HG03439 (cell line): ENCODE results near the gene EHD4.

Experiments
- ATAC-seq: cut with Tn5 transposase; IDR thresholded peaks from one replicate; pipeline ENCODE4 v1.9.1; 2021; ENCODE audit warnings: mild to moderate bottlenecking, moderate library complexity; ENCODE audit not compliant: unreplicated experiment

The EHD4 gene

DNA sequence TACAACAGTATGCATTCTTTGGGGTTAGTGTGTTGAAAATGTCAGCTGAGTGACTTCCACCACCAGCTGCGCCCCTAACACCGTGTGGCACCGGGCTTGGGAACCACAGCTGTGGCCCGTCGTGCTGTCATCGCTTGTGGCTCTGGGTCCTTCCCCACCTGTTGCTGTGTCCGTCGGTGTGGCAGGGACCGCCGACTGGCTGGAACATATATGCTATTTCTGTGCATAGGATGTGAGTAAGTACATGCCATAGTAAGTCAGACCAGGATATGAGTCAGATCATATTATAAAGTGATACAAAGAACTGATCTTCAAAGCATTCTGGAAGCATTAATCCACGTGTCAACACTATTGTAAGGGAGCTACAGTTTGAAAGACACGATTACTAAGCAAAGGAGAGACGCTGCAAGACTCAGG is 31.9 kb downstream of the EHD4 start:
- no peak for ATAC-seq

DNA sequence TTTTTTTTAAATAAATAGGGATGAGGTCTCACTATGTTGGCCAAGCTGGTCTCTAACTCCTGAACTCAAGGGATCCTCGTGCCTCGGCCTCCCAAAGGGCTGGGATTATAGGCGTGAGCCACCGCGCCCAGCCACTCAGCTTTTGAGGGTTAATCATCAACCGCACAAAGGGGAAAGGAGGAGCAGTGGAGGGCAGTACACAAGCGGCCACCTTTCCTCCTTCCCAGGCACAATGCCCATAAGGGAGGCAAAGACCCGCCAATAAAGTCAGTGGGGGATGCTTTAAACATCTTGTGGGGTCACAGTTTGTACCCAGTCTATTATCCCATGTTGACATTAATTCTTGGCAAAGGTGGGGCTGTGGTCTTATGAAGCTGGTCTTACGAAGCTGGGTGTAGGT is 32.4 kb downstream of the EHD4 start:
- ATAC-seq: no peak

DNA sequence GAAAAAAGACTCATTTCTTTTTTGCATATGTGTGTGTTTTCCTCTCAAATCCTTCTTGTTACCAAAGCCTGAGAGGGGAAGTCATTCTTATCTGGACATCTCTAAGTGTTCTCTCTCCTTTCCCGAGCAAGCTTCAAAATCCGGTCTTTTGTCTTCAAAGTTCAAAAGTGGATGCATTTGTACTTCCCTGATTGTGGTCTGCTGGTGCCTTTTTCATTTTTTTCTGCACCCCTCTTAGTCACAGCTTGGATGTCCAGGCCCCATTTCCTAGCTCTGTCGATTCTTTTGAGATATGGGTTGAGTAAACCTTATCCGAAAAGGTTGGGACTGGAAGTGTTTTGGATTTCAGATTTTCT is 34.8 kb downstream of the EHD4 start:
- no peak for ATAC-seq

DNA sequence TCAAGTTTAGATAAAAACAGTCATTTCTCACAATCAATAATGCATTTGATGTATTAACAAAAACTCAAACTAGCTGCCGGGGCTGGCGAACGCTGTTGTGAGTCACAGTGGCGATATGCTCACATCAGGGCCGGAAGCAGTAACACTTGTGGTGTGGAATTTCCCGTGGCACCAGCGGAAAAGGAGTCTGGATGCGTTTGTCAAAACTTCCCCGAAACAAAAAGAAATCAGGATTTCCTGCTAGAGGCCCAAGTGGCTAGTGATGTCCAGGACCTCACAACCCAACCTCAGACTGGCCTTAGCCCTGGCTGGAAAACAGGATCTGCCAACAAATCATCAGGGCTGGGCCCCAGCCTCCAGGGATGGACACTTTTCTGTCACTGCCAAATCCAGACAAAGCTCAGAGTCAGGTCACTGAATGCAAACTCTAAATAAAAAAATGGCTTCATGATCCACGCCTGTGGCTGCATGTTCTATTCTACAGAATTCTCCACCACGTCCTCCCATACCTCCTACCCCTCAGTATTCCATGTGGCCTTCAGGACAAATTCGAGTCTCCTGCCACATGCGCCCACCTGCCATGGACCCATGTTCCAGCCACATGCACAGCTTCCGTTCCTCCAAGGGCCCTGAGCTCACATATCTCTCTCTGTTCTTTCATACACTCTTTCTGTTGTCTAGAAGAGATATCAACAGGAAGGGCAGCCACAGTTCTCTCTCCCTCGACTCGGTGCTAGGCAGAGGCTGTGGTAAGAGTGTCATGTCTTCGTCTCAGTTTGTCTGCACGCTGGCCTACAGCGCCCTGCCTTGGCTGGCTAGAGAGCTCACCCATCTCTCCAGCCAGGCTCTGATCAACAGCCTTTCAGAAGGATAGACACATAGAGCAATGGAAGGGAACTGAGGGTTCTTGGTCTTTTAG is 35.4 kb downstream of the EHD4 start:
- ATAC-seq: no peak

DNA sequence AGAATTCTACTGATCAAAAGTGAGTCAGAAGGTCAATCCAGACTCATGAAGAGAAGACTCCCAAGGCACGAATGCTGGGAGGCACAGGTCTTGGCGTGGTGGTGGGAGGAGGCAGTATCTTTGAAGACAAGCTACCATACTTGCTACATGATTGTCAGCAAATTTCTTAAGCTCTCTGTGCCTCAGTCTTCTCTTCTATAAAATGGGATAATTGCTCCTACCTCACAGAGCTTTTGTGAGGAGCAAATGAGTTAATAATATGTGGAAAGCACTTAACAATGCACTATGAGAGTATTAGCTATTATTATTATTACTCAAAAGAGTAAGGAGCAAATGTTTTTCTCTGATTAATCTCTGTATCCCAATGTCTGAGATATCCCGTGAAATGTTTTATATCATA is 36.2 kb downstream of the EHD4 start:
- ATAC-seq: no peak

DNA sequence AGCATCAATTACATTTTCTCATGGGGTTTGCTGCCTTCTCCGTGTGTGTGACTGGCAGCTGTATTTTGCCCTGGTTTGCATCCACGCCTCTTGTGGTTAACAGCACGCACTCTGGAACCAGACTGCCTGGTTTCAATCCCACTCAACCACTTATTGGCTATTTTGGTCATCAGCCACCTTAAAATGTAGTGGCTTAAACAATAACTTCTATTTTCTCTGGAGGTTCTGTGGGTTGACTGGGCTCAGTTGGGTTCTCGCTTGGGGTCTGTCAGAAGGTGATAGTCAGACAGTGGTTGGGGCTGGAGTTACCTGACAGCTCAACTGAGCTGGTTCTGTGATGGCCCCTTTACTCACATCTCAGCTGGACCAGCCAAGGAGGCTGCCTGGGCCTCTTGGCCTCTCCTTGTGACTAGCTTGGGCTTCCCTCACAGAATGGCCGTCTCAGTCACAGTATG is 36.8 kb downstream of the EHD4 start:
- no peak for ATAC-seq

DNA sequence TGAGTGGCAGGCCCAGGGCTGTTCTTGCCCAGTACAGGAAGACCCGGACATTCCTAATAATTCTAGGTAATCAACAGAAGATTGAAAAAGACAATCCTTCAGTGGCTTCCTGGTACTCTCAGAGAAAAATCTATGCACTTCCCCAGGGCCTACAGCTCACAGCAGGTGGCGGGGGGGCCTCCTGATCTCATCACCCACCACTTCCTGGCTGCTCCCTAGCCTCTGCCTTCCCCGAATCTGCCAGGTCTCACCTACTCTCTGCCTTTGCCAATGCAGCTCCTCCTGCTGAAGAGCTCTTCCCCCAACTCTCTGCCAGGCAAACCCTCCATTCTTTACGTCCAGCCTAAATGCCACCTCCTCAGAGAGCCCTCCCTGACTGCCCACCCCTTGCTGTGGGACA is 37.5 kb downstream of the EHD4 start:
- ATAC-seq: no peak

DNA sequence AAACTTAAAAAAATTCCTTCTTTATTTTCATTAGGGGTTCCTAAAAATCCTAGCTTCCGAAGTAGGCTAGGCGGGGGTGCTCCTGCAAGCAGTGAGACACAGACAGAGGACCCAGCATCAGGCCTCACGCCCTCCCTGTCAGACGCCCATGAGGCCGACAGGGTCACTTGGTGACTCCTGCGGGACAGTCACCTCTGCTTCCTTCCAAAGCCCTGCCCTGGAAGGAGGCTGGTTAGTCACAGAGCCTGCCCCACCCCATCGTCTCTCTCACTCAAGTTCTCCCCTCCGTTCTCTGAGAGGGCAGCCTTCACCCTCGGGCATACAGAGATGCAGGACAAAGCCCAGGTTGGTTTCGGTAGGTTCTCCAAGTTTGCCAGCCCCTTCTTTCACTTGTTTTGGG is 38.6 kb downstream of the EHD4 start:
- ATAC-seq: no peak

DNA sequence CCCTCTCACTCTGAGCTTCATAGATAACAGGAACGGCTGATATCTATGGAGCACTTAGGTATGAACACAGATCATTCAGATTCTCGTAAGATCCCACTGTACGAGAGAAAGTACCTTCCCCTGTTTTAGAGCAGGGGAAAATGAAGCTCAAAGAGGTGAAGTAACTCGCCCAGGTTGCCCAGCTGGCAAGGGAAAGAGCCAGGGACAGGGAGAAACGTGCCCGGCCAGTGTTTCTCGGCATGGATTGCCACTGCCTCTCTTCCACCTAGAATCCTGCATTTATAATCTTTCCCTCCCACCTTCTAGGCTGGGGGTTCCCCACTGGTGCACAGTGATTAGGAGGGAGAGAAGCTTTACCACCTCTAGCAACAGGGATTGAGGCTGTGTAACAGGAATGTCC is 39.0 kb downstream of the EHD4 start:
- ATAC-seq: no peak

DNA sequence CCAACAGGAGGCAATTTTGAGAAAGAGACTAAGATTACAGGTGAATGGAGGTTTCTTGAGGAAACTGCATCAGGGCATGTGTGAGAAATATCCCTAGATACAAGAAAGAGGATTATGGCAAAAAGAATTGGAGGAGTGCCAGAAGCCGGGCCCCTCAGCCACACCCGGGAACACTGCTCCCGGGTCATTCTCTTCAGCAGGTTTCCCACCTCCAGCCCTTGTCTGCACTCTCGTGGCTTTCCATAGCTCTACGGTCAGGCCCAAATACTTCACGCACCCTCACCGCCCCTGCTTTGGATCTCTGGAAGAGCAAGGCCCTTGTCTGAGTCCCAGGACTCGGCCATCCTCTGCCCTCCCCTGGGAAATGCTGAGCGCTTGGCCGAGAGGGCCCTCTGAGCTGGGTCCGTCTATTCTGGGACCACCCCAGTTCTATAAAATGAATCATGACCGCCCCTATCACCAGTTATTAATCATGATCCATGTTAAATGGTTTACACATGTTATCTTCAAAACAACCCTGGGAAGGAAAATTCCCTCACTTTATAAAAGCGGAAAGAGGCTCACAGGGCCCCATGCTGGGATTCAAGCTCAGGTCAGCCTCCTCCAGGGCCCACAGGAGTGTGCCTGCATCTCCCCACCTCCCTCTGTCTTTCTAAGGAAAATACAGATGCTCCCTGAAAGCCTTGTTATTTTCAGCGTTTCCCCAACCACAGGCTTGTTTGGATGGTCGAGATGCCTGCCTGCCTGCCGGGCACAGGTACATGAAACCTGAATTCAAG is 39.7 kb downstream of the EHD4 start:
- ATAC-seq: no peak

DNA sequence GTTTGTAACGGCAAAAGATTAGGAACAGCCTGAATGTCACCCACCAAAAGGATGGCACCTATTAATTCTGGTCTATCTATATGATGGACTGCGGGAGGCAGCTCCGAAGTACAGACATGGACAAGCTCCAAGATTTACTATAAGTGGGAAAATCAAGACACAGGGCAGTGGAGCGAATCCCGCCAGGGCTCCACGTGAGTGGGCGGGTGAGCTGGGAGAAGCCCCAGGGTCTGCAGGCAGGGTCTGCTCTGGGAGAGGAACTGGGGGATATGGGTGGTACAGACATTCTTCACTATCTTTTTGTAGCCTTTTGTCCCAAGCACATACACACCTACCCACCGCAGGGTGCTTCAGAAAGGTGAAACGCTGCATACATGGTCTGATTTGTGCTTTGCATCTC is 40.3 kb downstream of the EHD4 start:
- no peak for ATAC-seq

DNA sequence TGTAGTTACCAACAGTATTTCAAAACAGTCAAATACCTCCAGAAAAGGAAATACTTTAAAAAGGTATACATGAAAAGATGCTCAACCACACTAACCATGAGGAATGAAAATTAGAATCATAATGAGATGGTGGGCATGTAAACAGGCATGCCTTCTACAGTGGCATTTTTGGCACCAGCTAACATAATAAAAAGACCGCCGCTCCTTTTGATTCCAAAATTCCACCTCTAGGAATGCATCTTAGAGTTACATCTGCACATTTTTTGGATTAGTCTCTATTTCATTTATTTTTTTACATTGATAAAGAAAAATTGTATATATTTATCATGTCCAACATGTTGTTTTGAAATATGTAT is 41.5 kb downstream of the EHD4 start:
- ATAC-seq: no peak

DNA sequence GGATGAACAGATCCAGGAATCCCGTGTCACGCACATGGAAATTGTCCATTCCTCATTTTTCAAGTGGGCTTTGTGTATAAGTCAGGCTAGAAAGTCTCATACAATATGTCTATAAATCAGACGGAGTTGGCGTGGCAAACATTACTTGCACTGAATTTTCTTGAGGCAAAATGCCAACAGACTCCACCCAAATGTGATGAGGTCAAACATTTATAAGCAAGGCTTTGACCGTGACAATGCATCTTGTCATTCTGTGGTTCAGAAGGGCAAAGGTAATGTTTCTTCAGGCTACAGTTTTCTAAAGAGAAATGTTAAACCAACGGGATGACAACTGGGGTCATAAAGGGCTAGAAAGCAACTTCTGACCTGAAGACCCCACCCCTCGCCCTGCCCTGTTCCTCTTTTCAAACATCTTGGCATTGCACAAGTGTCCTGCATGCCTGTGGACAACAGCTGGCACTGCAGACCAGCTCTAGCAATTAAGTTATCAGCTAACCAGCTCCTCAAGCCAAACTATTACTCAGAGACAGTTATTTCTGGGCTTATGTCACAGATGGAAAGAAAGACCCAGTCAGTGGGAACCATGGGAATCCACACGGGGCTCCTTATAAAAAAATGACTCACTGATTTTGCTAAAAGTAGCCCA is 42.0 kb downstream of the EHD4 start:
- no peak for ATAC-seq

DNA sequence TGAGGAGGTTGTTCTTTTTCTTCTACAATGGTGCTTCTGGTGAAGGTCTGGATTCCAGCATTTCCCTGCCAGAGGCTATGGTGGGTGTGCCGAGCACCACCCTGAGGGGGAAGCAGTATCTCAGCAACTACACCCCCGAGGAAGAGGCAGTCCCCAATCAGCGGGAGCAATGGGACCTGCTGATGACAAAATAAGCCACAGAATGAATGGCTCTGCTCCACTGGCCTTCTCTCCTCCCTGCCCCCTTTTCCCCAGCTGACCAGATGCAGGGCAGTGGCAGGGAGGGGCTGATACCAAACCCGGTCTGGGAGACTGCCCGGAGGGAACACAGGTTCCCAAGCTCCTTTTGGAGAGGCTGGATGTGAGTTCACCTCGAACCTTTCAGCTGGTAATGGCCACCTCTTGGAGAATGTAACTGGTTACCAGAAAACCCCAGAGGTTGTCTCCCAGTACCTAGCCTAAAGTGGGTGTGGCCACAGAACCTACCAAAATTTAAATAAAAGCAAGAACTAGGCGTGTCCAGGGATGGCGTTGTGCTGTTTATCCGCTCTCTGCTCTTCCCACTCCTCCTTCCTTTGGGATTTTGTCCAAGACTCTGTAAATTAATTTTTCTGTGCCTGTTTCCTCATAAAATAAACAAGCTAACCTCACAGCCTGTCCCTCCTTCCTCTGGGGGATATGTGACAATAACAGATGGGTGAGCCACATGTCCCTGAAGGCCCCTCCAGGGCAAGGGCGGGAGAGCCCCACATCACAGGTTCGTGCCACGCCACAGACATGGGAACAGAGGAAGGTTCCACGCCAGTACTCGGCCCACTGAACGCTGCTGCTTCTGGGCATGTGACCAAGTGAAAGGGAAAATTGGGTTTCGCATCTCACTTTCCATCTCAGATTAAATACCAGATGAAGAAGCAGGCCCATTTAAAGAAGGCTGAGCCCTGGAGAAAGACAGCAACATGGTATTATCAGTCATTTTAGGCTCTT is 43.4 kb downstream of the EHD4 start:
- no peak for ATAC-seq

DNA sequence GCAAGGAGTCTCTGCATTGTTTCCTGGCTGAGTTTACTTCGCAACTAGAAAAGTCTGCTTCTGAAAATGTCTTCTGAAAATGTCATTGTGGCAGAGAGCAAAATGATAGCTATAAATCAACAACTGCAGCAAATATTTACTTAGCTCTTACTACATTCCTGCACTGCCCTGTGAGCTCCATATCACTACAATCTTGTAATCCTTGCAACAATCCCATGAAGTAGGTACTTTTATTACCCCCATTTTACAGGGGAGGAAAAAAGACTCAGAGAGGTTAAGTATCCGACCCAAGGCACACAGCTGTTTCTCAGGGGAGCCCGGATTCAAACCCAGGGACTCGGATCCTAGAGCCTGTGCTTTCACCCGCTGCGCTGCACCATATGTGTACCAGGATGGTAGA is 44.3 kb downstream of the EHD4 start:
- no peak for ATAC-seq

DNA sequence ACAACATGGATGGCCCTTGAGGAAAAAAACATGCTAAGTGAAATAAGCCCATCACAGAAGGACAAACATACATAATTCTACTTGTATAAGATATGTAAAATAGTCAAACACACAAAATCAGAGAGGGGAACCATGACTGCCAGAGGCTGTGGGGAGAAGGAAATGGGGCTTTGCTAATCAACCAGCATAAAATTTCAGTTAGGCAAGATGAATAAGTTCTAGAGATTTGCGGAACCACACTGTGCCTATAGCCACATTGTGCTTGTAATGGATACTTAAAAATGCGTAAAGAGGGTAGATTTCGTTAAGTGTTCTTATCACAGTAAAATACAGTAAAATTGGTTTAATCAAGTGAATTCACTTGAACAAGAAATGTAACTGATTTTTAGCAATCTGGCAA is 44.8 kb downstream of the EHD4 start:
- no peak for ATAC-seq

DNA sequence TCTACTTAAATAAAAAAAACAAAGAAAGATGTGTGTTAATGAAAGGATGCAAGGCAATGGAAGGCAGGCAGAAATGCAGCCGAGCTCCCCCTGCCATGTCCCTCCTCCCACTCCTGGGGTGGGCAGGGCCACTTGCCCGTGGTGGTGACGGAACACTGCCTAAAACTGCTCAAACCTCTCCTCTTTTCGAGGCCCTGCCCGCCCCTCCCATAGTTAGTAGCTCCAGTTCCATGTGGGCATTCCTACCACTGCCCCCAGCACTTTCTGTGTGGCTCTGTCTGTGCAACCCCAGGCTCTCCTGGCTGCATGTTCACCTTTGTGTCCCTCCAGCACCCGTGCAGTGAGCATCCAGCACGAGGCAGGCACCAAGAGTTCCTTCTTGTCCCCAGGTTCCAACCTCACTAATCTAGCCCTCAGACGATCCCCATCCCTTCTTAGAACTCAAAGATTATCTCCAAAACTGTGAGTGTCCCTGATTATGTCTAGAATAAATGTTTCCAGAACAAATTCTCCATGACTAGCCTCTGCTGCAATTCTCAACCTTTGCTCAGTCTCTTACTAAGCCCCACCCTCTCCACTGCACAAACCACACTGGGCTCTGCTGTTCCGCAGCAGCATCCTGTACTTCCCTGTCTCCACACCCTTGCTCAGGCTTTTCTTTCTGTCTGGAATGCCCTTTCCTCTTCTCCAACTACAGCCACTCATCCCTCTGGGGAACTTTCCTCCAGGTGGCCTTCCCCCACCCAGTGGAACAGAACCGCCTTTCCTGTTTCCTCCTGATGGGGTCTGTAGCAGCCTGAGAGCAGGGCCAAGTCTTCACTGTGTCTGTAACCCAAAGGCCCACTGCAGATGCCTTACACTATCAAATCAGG is 45.9 kb downstream of the EHD4 start:
- ATAC-seq: no peak

DNA sequence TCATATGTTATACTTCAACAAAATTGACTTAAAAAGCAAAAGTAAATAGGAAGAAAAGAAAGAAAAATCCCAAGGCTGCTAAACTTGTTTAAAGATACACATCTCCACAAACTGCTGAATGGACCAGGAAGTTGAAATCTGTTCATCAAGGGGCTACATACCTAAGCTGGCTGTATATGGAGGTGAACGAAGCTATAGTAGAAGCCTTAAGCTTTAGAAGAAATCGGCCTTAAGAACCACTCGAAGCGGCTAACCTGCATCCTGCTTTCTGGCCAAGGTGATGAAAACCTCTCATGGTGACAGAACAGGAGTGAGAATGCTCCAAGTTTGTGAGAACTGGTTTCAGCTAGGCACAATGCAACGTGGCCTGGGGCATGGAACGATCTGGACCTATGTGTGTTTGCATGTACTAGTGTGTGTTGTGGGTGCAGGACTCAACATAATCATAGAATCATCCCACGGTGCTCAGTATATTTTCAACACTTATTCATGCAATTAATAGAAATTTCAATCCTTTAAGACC is 47.2 kb downstream of the EHD4 start:
- no peak for ATAC-seq

DNA sequence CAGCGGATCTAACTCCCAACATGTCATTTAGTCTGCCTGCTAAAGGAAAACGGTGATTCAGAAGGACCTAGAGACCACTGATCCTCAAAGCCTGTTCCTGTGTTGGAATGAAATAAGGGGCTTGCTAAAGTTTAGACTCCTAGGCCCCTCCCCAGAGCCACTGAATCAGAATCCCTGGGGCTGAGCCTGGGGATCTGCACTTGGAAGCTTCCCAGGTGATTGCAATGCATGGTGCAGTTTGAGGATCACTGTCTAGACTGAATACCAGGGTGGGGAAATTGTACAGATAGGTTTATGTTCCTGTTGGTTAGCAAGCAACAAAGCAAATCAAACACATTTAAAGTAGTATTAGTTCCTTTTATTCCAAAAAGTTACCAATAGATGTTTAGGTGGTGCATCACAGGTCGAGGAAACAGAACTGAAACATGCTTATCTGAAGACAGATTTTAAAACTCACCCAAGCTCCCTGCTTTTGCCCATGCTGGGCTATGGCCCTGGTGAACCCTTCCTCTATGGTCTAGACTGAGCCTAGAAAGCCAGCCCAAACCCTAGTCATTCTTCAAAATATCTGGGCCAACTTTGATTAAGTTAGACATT is 48.9 kb downstream of the EHD4 start:
- ATAC-seq: no peak
